GM19397 (cell line): ENCODE data around the gene OR51I2.

Source experiments
- ATAC-seq: cut with Tn5 transposase; IDR thresholded peaks from one replicate; pipeline ENCODE4 v1.9.1; 2021; ENCODE audit warnings: mild to moderate bottlenecking, moderate library complexity; ENCODE audit not compliant: unreplicated experiment

The OR51I2 gene

DNA sequence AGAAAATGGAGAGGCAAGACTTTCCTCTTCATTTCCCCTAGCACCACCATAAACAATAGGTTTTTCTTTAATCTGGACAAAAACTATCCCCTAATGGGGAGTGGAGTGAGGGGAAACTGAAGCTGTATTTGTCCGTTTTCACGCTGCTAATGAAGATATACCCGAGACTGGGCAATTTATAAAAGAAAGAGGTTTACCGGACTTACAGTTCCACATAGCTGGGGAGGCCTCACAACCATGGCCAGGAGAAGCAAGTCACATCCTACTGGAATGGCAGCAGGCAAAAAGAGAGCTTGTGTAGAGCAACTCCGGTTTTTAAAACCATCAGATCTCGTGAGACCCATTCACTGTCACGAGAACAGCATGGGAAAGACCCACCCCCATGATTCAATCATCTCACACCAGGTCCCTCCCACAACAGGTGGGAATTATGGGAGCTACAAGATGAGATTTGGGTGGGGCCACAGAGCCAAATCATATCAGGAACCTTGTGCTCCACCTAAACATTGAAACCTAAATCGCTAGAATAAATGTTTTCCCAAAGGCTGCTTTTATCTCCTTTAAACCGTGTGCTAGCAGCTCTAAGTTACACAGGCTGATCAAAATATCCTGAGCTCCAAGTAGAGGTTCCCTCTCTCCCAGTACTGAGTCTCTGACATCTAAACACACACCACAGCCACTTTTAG, 56.4 kb downstream of the OR51I2 start:
- ATAC-seq: no peak
